Measurements from ENCODE around the gene HBQ1.
"Not testable (repeated sequence)": the region's sequence is repeated elsewhere in the genome, so short reads cannot be mapped to it uniquely, and the experiment has no call there.

- TF ChIP-seq MYC, CTCF (IDR thresholded peaks at IDR 0.05; ENCODE audit: low read depth, low read length): not testable (repeated sequence)
Measured at GRCh38 chr16:170088-170507, 10.2 kb upstream of the HBQ1 start.

All from NB4 (cell line).